Stomach (tissue), 9 donors: ENCODE measurements around the gene PHF19. TPM values are rescaled to one million over a fixed set of nuclear protein-coding genes. Genes with fewer than 3 reads are reported as not detected.

Source experiments
- DNase-seq, 2 donors: peaks; one replicate each; pipeline versions ENCODE4 v3.0.0 to v3.0.0-alpha.2; 2013 to 2019
- H3K27ac ChIP-seq, 5 donors: fragments of 200-600 bp in 4 of 5; sonication (generic) in 4 of 5; one replicate each; pipeline ENCODE4 v1.5.1; 2013 to 2019; ENCODE audit warnings: mild to moderate bottlenecking in 1 of 5, moderate library complexity in 1 of 5
- H3K27me3 ChIP-seq, 3 donors: fragments of 200-600 bp; sonication (generic); one replicate each; pipeline ENCODE4 v1.5.1; 2017 to 2019; ENCODE audit warnings: mixed run types in 1 of 3
- H3K36me3 ChIP-seq, 4 donors: fragments of 200-600 bp; sonication (generic); 1 replicate in 3 of 4; 2 replicates in 1 of 4; pipeline ENCODE4 v1.5.1; 2016 to 2019
- H3K4me1 ChIP-seq, 4 donors: fragments of 200-600 bp; sonication (generic); one replicate each; pipeline ENCODE4 v1.5.1; 2016 to 2019
- H3K4me3 ChIP-seq, 4 donors: fragments of 200-600 bp; sonication (generic) in 3 of 4; one replicate each; pipeline ENCODE4 v1.5.1; 2016 to 2019; ENCODE audit warnings: mild to moderate bottlenecking in 1 of 4
- H3K9me3 ChIP-seq, 4 donors: fragments of 200-600 bp; sonication (generic); one replicate each; pipeline ENCODE4 v1.5.1; 2016 to 2019
- EP300 ChIP-seq: sonication (generic); formaldehyde crosslinking; IDR thresholded peaks from one replicate; pipeline ENCODE4 v1.6.1; 2017; ENCODE audit warnings: antibody characterized with exemption
- POLR2A ChIP-seq, 4 donors: fragments of 450-650 bp; IDR thresholded peaks; one replicate each; pipeline ENCODE4 v1.6.1; 2016; ENCODE audit warnings: antibody characterized with exemption in 4 of 4, control low read depth in 2 of 4, mild to moderate bottlenecking in 1 of 4, moderate library complexity in 1 of 4
- POLR2AphosphoS5 ChIP-seq, 3 donors: sonication (generic); formaldehyde crosslinking; IDR thresholded peaks; one replicate each; pipeline ENCODE4 v1.6.1; 2016; ENCODE audit warnings: antibody characterized with exemption in 3 of 3
- WGBS, 5 donors: extraction: QIAGEN DNeasy Blood & Tissue Kit in 3 of 5; methylation state at CpG; one replicate each; pipeline versions ENCODE4 v1.1.5 to v1.1.7; 2013 to 2018; 5-methylcytosine and 5-hydroxymethylcytosine counted together
- intact Hi-C: fragments of 100-400 bp; cut with DNase I; formaldehyde crosslinking; loops from one replicate; pipeline ENCODE4 v1.15.1; 2023; ENCODE audit warnings: low total_unique reads
- polyA plus RNA-seq, 3 donors: library from polyadenylated mRNA; stranded (reverse); fragments of 200-250 nt; gene quantifications; one replicate each; pipeline ENCODE4 v1.2.3, GENCODE V29; 2013
- total RNA-seq, 5 donors: library from RNA; depleted of rRNA; stranded (reverse); fragments of >200 nt; gene quantifications; one replicate each; pipeline versions ENCODE4 v1.1.0 to v1.2.3, GENCODE V29; 2014 to 2016
- TF ChIP-seq, protein P1 (sequence below), 7 experiments: fragments of 450-650 bp in 4 of 7; fragments of 200-600 bp in 3 of 7; sonication (generic) in 3 of 7; IDR thresholded peaks; one replicate each; pipeline ENCODE4 v1.5.1; 2016 to 2019; ENCODE audit warnings: antibody characterized with exemption in 7 of 7, control low read depth in 2 of 7, mild to moderate bottlenecking in 1 of 7
- donor health status: healthy with polysubstance abuse.
- donor health status: Bipolar disorder and iron deficiency.
- donor health status: healthy.

The PHF19 gene
- total and polyA plus RNA-seq, 8 donors, result 10.7 to 251 (median 27.2) TPM

DNA sequence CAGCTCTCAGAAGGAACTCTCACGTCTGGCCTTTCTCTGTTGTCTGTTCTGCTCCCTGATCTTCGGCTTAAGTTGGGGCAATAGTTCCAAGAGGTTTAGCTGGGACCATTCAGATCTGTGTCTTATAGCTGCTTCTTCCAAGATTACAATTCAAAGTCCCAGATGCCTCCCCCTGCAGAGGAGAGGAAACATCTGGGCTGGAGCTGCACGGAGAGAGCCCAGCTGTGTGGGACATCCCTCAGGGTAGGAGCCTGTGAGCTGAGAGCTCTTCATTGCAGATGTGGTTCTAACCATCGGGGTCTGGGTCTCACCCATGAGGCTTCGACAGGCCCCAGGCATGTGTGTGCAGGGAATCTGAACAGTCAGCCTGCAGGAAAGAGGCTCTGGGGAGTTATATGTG, 9.0 kb upstream of the PHF19 start:
- no peak for TF ChIP-seq EP300
- TF ChIP-seq, protein P1, sequence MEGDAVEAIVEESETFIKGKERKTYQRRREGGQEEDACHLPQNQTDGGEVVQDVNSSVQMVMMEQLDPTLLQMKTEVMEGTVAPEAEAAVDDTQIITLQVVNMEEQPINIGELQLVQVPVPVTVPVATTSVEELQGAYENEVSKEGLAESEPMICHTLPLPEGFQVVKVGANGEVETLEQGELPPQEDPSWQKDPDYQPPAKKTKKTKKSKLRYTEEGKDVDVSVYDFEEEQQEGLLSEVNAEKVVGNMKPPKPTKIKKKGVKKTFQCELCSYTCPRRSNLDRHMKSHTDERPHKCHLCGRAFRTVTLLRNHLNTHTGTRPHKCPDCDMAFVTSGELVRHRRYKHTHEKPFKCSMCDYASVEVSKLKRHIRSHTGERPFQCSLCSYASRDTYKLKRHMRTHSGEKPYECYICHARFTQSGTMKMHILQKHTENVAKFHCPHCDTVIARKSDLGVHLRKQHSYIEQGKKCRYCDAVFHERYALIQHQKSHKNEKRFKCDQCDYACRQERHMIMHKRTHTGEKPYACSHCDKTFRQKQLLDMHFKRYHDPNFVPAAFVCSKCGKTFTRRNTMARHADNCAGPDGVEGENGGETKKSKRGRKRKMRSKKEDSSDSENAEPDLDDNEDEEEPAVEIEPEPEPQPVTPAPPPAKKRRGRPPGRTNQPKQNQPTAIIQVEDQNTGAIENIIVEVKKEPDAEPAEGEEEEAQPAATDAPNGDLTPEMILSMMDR (IDR thresholded peaks at IDR 0.05), result no peak
- WGBS, 5 donors, result 48 to 68% (median 62%) methylated on average over 5 of the region's 5 CpGs
- DNase-seq, result peak in 1 of 2 donors; percentile 77
- no peak overlapping the region for H3K4me3 ChIP-seq
- peaks cover 0 to 15% (median 7%) of the 10 kb centered on the region in 4 donors for H3K4me1 ChIP-seq
- peak overlapping the region in 2 of 5 donors; percentile 6 to 9 for H3K27ac ChIP-seq
- H3K9me3 ChIP-seq, result no peaks in the 10 kb centered on the region
- H3K36me3 ChIP-seq, result no peaks in the 10 kb centered on the region
- H3K27me3 ChIP-seq, result no peaks in the 10 kb centered on the region
- intact Hi-C loops, result no loop called here

DNA sequence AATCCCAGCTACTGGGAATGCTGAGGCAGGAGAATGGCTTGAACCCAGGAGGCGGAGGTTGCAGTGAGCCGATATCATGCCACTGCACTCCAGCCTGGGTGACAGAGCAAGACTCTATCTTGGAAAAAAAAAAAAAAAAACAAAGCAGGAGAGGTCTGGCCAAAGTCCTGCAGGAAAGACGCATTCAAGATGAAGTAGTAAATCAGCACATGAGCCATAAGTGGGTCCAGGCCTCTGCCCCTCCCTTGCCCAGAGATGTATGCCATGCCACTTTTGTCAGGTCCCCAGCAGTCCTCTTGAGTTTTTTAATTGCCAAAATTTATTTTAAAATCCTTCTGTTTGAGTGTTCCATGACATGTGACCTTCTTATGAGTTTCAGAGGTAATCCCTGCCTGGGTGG, 8.5 kb upstream of the PHF19 start:
- no peaks in the 10 kb centered on the region for H3K27me3 ChIP-seq
- 44 to 64% (median 51%) methylated on average over 3 of the region's 3 CpGs for WGBS, 5 donors
- TF ChIP-seq, protein P1 (IDR thresholded peaks at IDR 0.05), result no peak
- TF ChIP-seq POLR2A (IDR thresholded peaks at IDR 0.05) (no peak), POLR2AphosphoS5 (IDR thresholded peaks at IDR 0.05) (no peak), EP300 (no peak)
- intact Hi-C loops, result no loop called here
- H3K4me3 ChIP-seq, result no peak overlapping the region
- no peaks in the 10 kb centered on the region for H3K36me3 ChIP-seq
- no peaks in the 10 kb centered on the region for H3K9me3 ChIP-seq
- no peak for DNase-seq
- H3K27ac ChIP-seq, result peak overlapping the region in 2 of 5 donors; percentile 6 to 9
- peaks cover 0 to 13% (median 3%) of the 10 kb centered on the region in 4 donors for H3K4me1 ChIP-seq

DNA sequence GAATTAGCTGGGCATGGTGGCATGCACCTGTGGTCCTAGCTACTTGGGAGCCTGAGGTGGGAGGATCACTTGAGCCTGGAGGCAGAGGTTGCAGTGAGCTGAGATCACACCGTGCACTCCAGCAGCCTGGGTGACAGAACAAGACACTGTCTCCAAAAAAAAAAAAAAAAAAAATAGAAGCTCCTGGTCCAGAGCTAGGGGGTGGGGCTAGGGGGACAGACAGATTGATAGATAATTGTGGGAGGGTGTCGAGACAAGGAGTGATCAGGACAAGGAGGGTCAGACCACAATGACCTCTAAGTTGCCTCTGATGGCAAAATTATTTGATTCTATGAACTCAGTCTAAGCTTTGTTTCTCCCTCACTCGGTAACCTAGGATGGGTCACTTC, 6.6 kb upstream of the PHF19 start:
- WGBS, 5 donors, result 69 to 79% (median 77%) methylated on average over 3 of the region's 3 CpGs
- TF ChIP-seq EP300 (no peak), POLR2AphosphoS5 (IDR thresholded peaks at IDR 0.05) (no peak), POLR2A (IDR thresholded peaks at IDR 0.05) (no peak)
- TF ChIP-seq, protein P1 (IDR thresholded peaks at IDR 0.05), result no peak

DNA sequence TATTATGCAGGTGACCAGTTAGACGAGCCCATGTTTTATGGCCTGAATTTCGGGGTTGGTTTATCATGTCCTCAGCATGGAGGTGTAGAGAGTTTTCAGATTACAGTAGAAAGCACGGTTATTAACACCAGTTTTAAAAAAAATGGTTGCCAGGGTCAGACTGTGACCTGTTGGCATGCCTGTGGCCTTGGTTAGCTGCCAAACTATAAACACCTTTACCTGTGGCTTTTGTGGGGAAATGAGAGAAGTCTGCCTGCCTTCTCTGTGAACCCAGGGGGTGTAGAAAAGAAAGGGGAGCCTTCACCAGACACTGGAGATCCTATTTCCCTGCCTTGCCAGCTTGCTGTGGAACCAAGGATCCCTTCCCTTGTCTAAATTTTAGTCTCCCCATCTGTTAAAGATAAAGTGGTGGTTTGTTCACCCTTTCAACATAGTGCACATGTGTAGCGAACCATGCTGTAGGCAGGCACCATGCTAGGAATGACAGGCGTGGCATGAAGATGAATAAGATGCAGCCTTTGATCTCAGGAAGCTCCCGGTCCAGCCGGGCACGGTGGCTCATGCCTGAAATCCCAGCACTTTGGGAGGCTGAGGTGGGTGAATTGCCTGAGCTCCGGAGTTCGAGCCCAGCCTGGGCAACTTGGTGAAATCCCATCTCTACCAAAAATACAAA, 6.1 kb upstream of the PHF19 start:
- 66 to 78% (median 70%) methylated on average over 10 of the region's 10 CpGs for whole genome bisulfite sequencing, 5 donors
- no peak overlapping the region for H3K27ac ChIP-seq
- no peak for DNase-seq

More for the DNA sequence above, 6.6 kb upstream of the PHF19 start:
- no peak for DNase-seq
- Histone ChIP-seq H3K4me1 (peaks cover 0 to 5% (median under 1%) of the 10 kb centered on the region in 4 donors), H3K36me3 (no peaks in the 10 kb centered on the region), H3K4me3 (no peak overlapping the region), H3K9me3 (no peaks in the 10 kb centered on the region), H3K27ac (no peak overlapping the region), H3K27me3 (no peaks in the 10 kb centered on the region)
- intact Hi-C loops, result no loop called here

More for the DNA sequence above, 6.1 kb upstream of the PHF19 start:
- H3K4me3 ChIP-seq, result no peak overlapping the region
- H3K4me1 ChIP-seq, result peaks cover 0 to 9% (median 6%) of the 10 kb centered on the region in 4 donors
- intact Hi-C loops, result no loop called here
- TF ChIP-seq EP300 (no peak), POLR2AphosphoS5 (IDR thresholded peaks at IDR 0.05) (no peak), POLR2A (IDR thresholded peaks at IDR 0.05) (no peak)
- TF ChIP-seq, protein P1 (IDR thresholded peaks at IDR 0.05), result no peak
- no peaks in the 10 kb centered on the region for H3K9me3 ChIP-seq
- H3K27me3 ChIP-seq, result no peaks in the 10 kb centered on the region
- H3K36me3 ChIP-seq, result no peaks in the 10 kb centered on the region
